ENCODE results near the gene RNASE8. TPM values are rescaled to one million over a fixed set of nuclear protein-coding genes. Genes with fewer than 3 reads are reported as not detected.

The RNASE8 gene
- total and polyA plus RNA-seq, 2 of the 4 experiments (the other 2 are of a cell fraction) = not detected

GRCh38 chr14:21066882-21067502 lies 9.4 kb downstream of the RNASE8 start:
- no peak for DNase-seq

More at GRCh38 chr14:21066882-21067502, 9.4 kb downstream of the RNASE8 start:
- H3K4me1 ChIP-seq (ENCODE audit: control insufficient read depth, insufficient read depth, low read length) = peaks cover 11% of the 10 kb centered on the region
- TF ChIP-seq NFE2L2 (IDR thresholded peaks at IDR 0.05; ENCODE audit: low read depth, low read length) (no peak), CTCF (conservative IDR thresholded peaks at IDR 0.05; ENCODE audit: low read depth, low read length) (peak; percentile 26; the same call in 1 of the 2 replicates), RCOR1 (IDR thresholded peaks at IDR 0.05; ENCODE audit: insufficient replicate concordance, low read length) (no peak), FOS (IDR thresholded peaks at IDR 0.05; ENCODE audit: low read depth, low read length) (no peak), CEBPB (IDR thresholded peaks at IDR 0.05; ENCODE audit: low read depth, low read length) (no peak), POLR2A (IDR thresholded peaks at IDR 0.05; ENCODE audit: low read depth, low read length) (no peak), USF2 (IDR thresholded peaks at IDR 0.05; ENCODE audit: low read depth, low read length) (no peak), MXI1 (IDR thresholded peaks at IDR 0.05; ENCODE audit: borderline replicate concordance, low read depth, low read length) (no peak), RAD21 (IDR thresholded peaks at IDR 0.05; ENCODE audit: low read length) (peak; percentile 26; the same call in 1 of the 2 replicates), ELK1 (IDR thresholded peaks at IDR 0.05; ENCODE audit: borderline replicate concordance, low read depth, low read length) (no peak), CHD1 (IDR thresholded peaks at IDR 0.05; ENCODE audit: low read depth, low read length) (no peak), MAZ (IDR thresholded peaks at IDR 0.05; ENCODE audit: borderline replicate concordance, low read depth, low read length) (no peak), SMC3 (IDR thresholded peaks at IDR 0.05; ENCODE audit: low read depth, low read length) (peak; percentile 8; the same call in 1 of the 2 replicates), RFX5 (IDR thresholded peaks at IDR 0.05; ENCODE audit: low read depth, low read length) (no peak), MAFK (IDR thresholded peaks at IDR 0.05; ENCODE audit: low read depth, low read length) (no peak), BHLHE40 (IDR thresholded peaks at IDR 0.05; ENCODE audit: low read depth, low read length) (no peak)
- H3K36me3 ChIP-seq (ENCODE audit: control insufficient read depth, insufficient read depth, low read length) = no peaks in the 10 kb centered on the region
- no peak overlapping the region for H3K14ac ChIP-seq (replicated peaks; ENCODE audit: low read depth, low read length)
- in situ Hi-C loops (cut with MboI; ENCODE audit: low sequenced_read_pairs) = no loop called here
- H4K20me1 ChIP-seq (ENCODE audit: insufficient read depth, low read length) = peaks cover 4% of the 10 kb centered on the region
- no peak overlapping the region for H2BK20ac ChIP-seq (ENCODE audit: low read depth, low read length)
- WGBS, 2 experiments (ENCODE audit: extremely low coverage in 2 of 2, insufficient read length in 1 of 2) = 100% methylated on average over 1 of the region's 7 CpGs; no CpG with 5 or more reads in 1 of the 2 experiments
- peaks cover 0 to 16% of the 10 kb centered on the region in 2 experiments; a peak in 2 of 4 replicates for H3K79me1 ChIP-seq (ENCODE audit: low read depth in 1 of 2, low read length in 2 of 2)
- no TSS peak for BruUV-seq (replicated peaks)
- no peak overlapping the region for H3K18ac ChIP-seq (ENCODE audit: low read depth, low read length)
- no peak overlapping the region for H3K23ac ChIP-seq (ENCODE audit: low read depth, low read length)
- H3K27ac ChIP-seq (ENCODE audit: insufficient read depth, low read length) = no peak overlapping the region
- H2AK9ac ChIP-seq (replicated peaks; ENCODE audit: low read depth, low read length, poor library complexity) = no peak overlapping the region
- H4K91ac ChIP-seq (ENCODE audit: insufficient read depth, low read depth, low read length) = no peak overlapping the region
- H3K9me1 ChIP-seq (ENCODE audit: insufficient read depth, low read length) = peaks cover 3% of the 10 kb centered on the region; the same call in 1 of the 2 replicates
- intact Hi-C loops (cut with micrococcal nuclease) = no loop called here
- no peak overlapping the region for H2AFZ ChIP-seq (replicated peaks; ENCODE audit: low read length, poor library complexity)
- no peak overlapping the region for H4K5ac ChIP-seq (ENCODE audit: low read depth, low read length)
- POLR2A ChIA-PET (ENCODE audit: unreplicated experiment) = no interaction called here
- H2BK5ac ChIP-seq (ENCODE audit: low read depth, low read length, poor library complexity, severe bottlenecking) = no peak overlapping the region
- H2BK15ac ChIP-seq (ENCODE audit: low read depth, low read length) = no peak overlapping the region
- no peak overlapping the region for H2BK120ac ChIP-seq (ENCODE audit: low read depth, low read length)
- no peak overlapping the region for H3K4me2 ChIP-seq (ENCODE audit: low read depth, low read length)
- ATAC-seq (ENCODE audit: low read depth) = no peak
- CTCF ChIA-PET = interaction anchor here (0.6 to 2.8 kb wide), 7 partner anchors 20 to 52 kb away, joined by 3 to 20 read pairs (median 7); no protein-coding TSS in a partner anchor
- H3K9me3 ChIP-seq (ENCODE audit: control insufficient read depth, insufficient read depth, low read length) = no peaks in the 10 kb centered on the region
- no peak overlapping the region for H3K4ac ChIP-seq (ENCODE audit: low read depth, low read length)
- no peak overlapping the region for H3K56ac ChIP-seq (ENCODE audit: extremely low read depth, insufficient read depth, low read length)
- H3K4me3 ChIP-seq (ENCODE audit: insufficient read depth, low read depth, low read length) = no peak overlapping the region
- dilution Hi-C loops (cut with HindIII; ENCODE audit: low sequenced_read_pairs, unreplicated experiment) = no loop called here
- no peaks in the 10 kb centered on the region for H3K27me3 ChIP-seq (ENCODE audit: control insufficient read depth, insufficient read depth, low read length)
- no peak overlapping the region for H2AK5ac ChIP-seq (ENCODE audit: low read depth, low read length)
- H3K9ac ChIP-seq (ENCODE audit: low read depth, low read length) = no peak overlapping the region
- H4K8ac ChIP-seq (ENCODE audit: low read depth in 2 of 2, low read length in 2 of 2) = no peak overlapping the region
